Activated CD8-positive, alpha-beta memory T cell treated with anti-CD3 and anti-CD28 coated beads, Interleukin-2, amount 10 ng/mL, durations not matched to agents 7 days and 5 days (primary cell): ENCODE results near the gene RARS2. TPM values are rescaled to one million over a fixed set of nuclear protein-coding genes. Genes with fewer than 3 reads are reported as not detected.

Experiments
- ATAC-seq: fragments of 150-1000 bp; cut with Tn5 transposase; one replicate; pipeline ENCODE4 v1.10.0; 2021; ENCODE audit warnings: moderate library complexity
- CTCF ChIA-PET: fragments of 350-600 bp; sonication (Branson Sonifier 250); formaldehyde crosslinking; loops from one replicate; lab custom pipeline; 2021; ENCODE audit warnings: antibody characterized with exemption; lab: Charles Lee
- DNase-seq: peaks from one replicate; pipeline ENCODE4 v3.0.0-alpha.2; 2020
- H3K27ac Mint-ChIP-seq: one replicate; pipeline ENCODE4 v1.8.0; 2021; ENCODE audit warnings: mild to moderate bottlenecking, mixed read lengths
- H3K27me3 Mint-ChIP-seq: one replicate; pipeline ENCODE4 v1.8.0; 2021; ENCODE audit warnings: mixed read lengths
- H3K36me3 Mint-ChIP-seq: one replicate; pipeline ENCODE4 v1.8.0; 2021; ENCODE audit warnings: mild to moderate bottlenecking, mixed read lengths
- H3K4me1 Mint-ChIP-seq: one replicate; pipeline ENCODE4 v1.8.0; 2021; ENCODE audit warnings: mixed read lengths
- H3K4me3 Mint-ChIP-seq: one replicate; pipeline ENCODE4 v1.8.0; 2021; ENCODE audit warnings: mild to moderate bottlenecking, moderate library complexity, mixed read lengths
- H3K9me3 Mint-ChIP-seq: one replicate; pipeline ENCODE4 v1.8.0; 2022; ENCODE audit warnings: low read depth, mixed read lengths
- total RNA-seq, 2 experiments: library from RNA; stranded (reverse); gene quantifications; one replicate each; pipeline ENCODE4 v1.2.3, GENCODE V29; 2021

The RARS2 gene
- total RNA-seq, 2 experiments from 2014 or later: 22.1 to 22.7 TPM

- peaks cover 24% of the 10 kb centered on the region for H3K4me1 Mint-ChIP-seq
- H3K4me3 Mint-ChIP-seq: peak within 1 kb of the TSS; percentile 96
- no peaks in the 10 kb centered on the region for H3K36me3 Mint-ChIP-seq
- ATAC-seq: peak; percentile 94
- H3K27me3 Mint-ChIP-seq: peaks cover 6% of the 10 kb centered on the region
- DNase-seq: peak; percentile 89
- peak within 1 kb of the TSS; percentile 93 for H3K27ac Mint-ChIP-seq
- H3K9me3 Mint-ChIP-seq: no peaks in the 10 kb centered on the region
- CTCF ChIA-PET: interaction anchor here (0.7 to 1.2 kb wide), 2 partner anchors 23 to 206 kb away, joined by 3 read pairs; no protein-coding TSS in a partner anchor
Measured at GRCh38 chr6:87472525-87473418, 117.0 kb downstream of the RARS2 start, which contains the start of gene SLC35A1. TSS of gene SLC35A1 (plus strand) at chr6:87472974. CDS start at chr6:87473004, 30 bp downstream.

GRCh38 chr6:87465051-87465450, 124.7 kb downstream of the RARS2 start:
- Mint-ChIP-seq H3K36me3 (no peaks in the 10 kb centered on the region), H3K4me1 (no peaks in the 10 kb centered on the region), H3K9me3 (no peaks in the 10 kb centered on the region), H3K27me3 (peaks cover 47% of the 10 kb centered on the region), H3K4me3 (no peak overlapping the region), H3K27ac (no peak overlapping the region)
- DNase-seq (no peak), ATAC-seq (no peak)
- CTCF ChIA-PET: no interaction called here

Other genes starting within 250 kb of the RARS2 start
- gene C6orf163, start 245.2 kb downstream of the RARS2 start, total RNA-seq: 1 to 10 TPM; 1.7 to 1.8 TPM
- not detected for gene CFAP206, start 182.0 kb downstream of the RARS2 start, total RNA-seq
- gene SLC35A1, start 117.0 kb downstream of the RARS2 start, total RNA-seq: 10 to 100 TPM; 12.0 to 12.2 TPM
- 10 to 100 TPM; 31.8 to 34.6 TPM for gene ORC3, start 148 bp upstream of the RARS2 start, total RNA-seq
- 10 to 100 TPM; 57.3 to 64.4 TPM for gene AKIRIN2, start 112.2 kb upstream of the RARS2 start, total RNA-seq